ENCODE results near the gene SHISA9.

SHISA9 gene

GRCh38 chr16:13083681-13084080, 182.3 kb downstream of the SHISA9 start:
- DNase-seq, result no peak

DNA sequence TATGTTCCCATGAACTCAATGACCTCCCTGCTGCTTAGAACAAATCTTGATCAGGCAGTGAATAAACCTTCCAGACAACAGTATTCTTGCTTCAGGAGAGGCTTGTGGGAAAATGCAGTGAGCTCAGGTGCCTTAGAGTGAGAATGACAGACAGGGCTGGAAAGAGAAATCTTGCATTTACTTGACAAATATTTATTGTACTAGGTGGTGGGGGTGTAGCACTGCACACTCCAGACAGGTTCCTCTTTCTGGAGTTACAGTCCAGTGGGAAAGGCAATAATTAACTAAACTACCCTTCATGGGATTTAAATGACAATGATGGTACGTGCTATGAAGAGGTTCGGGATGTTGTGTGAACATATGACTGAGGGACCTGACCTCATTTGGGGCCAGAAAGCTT, 182.9 kb downstream of the SHISA9 start:
- no peak for DNase-seq

DNA sequence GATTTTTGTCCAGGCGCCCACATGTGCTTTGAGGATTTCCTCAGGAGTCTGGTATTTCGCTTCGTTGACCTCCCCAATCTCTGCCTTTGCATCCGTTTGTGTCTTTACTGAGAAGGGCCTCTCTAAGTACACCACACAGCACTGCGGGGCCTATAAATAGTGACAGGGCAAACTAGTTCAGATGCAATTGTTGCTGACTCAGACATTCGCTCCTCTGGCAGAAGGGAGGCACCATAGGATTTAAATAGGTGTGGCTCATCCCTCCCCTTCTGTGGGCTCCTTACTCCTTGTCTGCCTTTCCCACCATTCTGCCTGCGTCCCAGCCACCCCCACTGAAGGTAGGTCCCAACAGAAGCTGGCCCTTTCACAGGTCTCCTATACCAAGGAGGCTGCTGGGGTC, 192.3 kb downstream of the SHISA9 start:
- DNase-seq, result no peak

GRCh38 chr16:13095061-13095460, 193.7 kb downstream of the SHISA9 start:
- DNase-seq, result no peak

- no peak for DNase-seq
Observed at GRCh38 chr16:13098536-13098935, 197.1 kb downstream of the SHISA9 start.

GRCh38 chr16:13099822-13100221, 198.4 kb downstream of the SHISA9 start:
- no peak for DNase-seq

GRCh38 chr16:13100970-13101369, 199.6 kb downstream of the SHISA9 start:
- DNase-seq, result no peak

DNA sequence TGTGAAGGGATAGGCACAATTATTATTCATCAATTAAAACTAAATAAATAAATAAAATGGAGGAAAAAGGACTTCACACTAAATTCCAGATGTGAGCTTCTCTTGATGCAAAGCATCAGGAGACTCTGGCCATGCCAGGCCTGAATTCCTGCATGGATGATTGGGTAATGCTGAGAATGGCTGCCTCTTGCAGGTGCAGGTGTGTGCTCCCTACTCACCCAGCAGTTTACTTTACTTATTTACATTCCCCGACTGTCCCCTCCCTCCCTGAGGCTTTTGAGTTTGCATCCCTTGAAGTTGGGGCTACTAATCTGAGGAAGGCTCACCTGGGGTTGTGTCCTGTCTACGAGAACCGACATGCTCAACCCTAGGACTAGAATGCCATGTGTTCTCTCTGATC, 200.4 kb downstream of the SHISA9 start:
- DNase-seq, result no peak

GRCh38 chr16:13102401-13102800, 201.0 kb downstream of the SHISA9 start:
- no peak for DNase-seq

- DNase-seq, result no peak
Observed at GRCh38 chr16:13103831-13104530, 202.6 kb downstream of the SHISA9 start.

- DNase-seq, result no peak
Observed at GRCh38 chr16:13104772-13105171, 203.4 kb downstream of the SHISA9 start.

- DNase-seq, result no peak
Observed at GRCh38 chr16:13105427-13105826, 204.0 kb downstream of the SHISA9 start.

- no peak for DNase-seq
Observed at GRCh38 chr16:13106464-13106863, 205.1 kb downstream of the SHISA9 start.

GRCh38 chr16:13108126-13108525, 206.7 kb downstream of the SHISA9 start:
- no peak for DNase-seq

GRCh38 chr16:13109171-13109570, 207.8 kb downstream of the SHISA9 start:
- DNase-seq, result no peak

DNA sequence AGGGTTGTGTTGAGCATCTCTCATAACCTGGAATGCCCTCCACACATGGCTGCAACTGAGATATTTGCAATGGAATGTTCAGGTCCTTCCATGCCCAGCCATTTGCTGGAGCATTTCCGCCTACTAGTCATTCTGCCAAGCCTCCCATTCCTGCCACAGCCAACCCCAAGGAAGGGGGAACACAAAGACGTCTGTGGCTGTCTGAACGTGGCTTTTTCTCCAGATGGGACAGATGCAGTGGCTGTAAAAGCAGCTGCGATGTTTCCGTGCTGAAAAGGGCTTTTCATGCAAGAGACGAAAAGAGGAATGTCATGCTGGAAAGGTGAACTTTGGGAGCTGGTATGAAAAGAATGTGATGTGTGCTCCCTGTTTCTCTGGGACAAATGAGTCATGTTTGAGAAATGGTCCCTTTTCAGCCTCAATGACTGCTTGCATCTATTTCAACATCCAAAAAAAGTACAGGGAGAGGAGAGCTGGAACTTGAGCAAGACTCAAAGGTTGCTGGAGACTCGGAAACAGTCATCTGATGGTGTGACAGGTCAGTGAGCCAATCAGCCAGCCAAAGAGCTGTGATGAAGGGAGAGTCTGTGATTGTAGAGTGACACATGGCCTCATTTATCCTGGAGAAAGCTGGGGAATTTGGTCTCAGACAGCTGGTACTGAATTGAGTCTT, 208.9 kb downstream of the SHISA9 start:
- no peak for DNase-seq

DNA sequence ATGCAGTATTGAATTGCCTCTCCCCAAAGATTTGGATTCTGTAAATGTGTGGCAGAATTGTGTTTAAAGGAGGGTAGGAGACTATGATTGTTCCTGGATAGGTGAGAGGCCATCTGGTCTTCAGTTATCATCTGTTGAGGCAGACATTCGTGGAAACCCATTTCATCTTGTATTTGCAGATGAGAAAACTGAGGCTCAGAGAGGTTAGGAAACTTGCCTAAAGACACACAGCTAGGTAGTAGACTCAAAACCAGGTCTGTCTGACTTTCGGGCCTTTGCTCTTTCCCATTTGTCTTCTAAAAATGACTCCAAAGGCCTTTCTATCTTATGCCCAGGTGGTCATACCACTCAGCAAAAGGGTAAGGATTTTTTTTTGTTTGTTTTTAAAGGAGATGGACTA, 210.3 kb downstream of the SHISA9 start:
- no peak for DNase-seq

DNA sequence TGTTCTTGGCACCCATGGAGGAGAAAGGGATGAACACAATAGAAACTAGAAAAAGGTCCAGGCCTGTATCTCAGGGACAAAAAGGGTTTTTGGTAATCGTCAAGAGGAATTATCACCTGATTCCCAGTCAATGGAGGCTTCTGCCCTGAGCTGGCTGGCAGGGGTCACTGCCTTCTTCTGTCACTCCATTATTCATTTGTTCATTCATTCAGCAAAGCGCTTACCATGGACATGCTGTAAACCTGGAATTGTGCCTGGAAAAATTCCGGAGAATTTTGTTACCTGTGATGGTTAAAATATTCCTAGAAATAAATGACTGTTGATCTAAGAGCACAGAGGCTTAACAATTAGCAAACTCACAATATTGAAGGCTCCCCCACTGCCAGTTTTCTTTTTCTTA, 212.3 kb downstream of the SHISA9 start:
- DNase-seq, result no peak

DNA sequence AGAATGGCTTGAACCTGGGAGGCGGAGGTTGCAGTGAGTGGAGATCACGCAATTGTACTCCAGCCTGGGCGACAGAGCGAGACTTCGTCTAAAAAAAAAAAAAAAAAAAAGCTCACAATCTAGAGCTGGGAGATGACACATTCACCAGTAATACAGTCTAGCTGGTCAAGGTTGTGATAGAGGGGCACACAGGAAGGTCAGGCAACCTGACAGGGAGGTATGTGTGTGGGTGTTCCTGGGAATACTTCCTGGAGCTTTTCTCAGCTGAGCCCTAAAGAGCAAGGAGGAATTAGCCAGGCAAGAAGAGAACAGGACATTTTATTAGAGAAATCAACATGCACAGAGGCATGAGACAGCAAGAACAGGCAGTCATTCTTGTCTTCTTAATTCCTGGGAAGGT, 216.7 kb downstream of the SHISA9 start:
- DNase-seq, result no peak

DNA sequence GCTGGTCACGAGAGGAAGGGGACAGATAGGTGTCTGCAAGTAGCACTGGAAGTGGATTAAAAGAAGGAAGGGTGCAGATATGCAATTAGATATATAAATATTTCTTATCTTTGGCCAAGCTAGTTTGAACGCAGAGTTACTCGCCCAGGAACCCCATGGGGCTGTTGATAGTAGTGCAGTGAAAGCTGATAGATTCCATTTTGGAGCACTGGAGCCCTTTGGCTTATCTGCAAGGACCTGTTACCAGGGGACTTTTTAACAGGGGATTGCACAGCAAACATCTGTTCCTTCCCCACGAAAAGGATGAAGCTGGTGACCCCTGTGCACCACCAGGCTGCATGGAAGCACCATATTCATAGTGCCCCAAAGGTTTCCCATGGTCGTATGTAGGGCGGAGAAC, 218.7 kb downstream of the SHISA9 start:
- DNase-seq, result no peak

DNA sequence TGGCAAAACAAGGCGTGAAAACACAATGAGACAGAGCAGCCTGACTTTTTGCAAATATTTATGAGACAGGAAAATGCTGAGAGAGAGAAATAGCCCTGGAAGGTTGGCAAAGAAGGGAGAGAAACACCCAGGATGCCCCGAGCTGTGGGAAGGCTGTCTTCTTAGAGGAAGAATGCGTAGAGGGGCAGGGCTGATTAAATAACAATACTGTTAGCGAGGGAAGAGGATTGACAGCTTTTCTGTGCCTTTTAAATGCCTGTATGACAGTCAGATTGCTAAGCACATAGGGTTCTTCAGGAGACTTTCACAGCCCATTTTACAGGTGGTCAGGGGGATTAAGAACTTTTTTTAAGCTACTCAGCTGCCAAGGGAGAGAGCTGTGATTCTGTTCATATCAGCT, 219.2 kb downstream of the SHISA9 start:
- no peak for DNase-seq

DNA sequence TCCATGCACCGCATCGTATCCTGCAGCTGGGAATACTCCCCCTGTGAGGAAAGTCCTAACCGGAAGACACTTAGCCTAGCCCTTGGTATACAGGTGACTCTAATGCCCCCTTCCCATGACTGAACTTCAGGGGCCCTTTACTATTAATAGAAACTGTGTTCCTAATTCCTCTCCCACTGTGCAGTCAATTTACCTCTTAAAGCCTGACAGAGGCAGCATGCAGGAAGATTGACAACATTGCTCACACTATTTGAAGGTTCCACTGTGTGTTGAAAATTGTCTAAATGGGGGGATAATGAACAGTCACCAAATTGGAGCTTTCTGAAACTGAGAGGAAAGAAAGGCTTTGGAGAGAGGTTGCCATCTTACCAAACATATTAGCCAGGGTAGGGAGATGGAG, 222.6 kb downstream of the SHISA9 start:
- DNase-seq, result no peak

DNA sequence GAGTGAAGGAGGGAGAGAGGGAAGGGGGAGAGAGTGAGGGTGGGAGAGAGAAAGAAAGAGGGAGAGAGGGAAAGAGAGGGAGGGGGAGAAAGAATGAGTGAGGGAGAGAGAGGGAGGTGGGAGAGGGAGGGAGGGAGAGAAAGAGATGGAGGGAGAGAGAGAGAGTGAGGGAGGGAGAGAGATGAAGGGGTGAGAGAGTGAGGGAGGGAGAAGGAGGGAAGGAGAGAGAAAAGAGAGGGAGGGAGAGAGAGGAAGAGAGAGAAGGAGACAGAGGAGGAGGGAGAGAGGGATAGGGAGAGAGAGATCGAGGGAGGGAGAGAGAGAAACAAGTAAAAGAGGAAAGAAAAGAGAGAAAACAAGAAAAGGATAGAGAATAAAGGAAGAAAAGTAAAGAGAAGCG, 225.7 kb downstream of the SHISA9 start:
- DNase-seq, result no peak

GRCh38 chr16:13130586-13130985, 229.2 kb downstream of the SHISA9 start:
- no peak for DNase-seq

DNA sequence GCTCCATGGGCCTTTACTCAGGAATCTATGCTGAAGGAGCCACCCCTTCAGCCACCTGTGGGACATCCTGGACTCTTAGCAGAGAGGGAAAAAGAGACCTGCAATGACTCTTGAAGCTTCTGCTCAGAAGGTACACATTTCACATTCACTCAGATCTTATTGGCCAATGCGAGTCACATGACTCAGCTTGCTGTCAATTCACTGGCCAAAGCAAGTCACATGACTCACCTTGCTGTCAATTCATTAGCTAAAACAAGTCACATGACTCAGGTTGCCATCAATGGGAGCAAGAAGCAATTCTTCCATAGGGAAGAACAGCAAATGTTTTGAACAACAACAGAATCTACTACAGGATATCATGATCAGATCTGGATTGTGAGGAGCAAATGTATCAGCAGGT, 233.4 kb downstream of the SHISA9 start:
- DNase-seq, result no peak

Data from activated CD4-positive, alpha-beta T cell treated with anti-CD3 and anti-CD28 coated beads for 4 hours (primary cell).